GM23248 (cell line): ENCODE measurements around the gene SUSD3.

Source experiments
- EZH2 ChIP-seq: fragments of 200-600 bp; sonication (generic); IDR thresholded peaks from 2 replicates; pipeline ENCODE4 v1.6.1; 2018; ENCODE audit warnings: antibody characterized with exemption, mild to moderate bottlenecking; ENCODE audit not compliant: insufficient read depth, poor library complexity, severe bottlenecking
- EZH2phosphoT487 ChIP-seq: fragments of 200-600 bp; sonication (generic); IDR thresholded peaks from 2 replicates; pipeline ENCODE4 v1.6.1; 2018; ENCODE audit warnings: antibody characterized with exemption, moderate library complexity, mild to moderate bottlenecking, low read depth; ENCODE audit not compliant: insufficient read depth

- TF ChIP-seq EZH2 (no peak), EZH2phosphoT487 (no peak)
These were observed 59.7 kb downstream of the SUSD3 start for GRCh38 chr9:93117924-93118862.
